Gastrocnemius medialis (tissue), 4 donors: ENCODE data around the gene VPS45. TPM values are rescaled to one million over a fixed set of nuclear protein-coding genes. Genes with fewer than 3 reads are reported as not detected.

Source experiments
- ATAC-seq, 2 donors: fragments of 150-250 bp; one replicate each; pipeline ENCODE4 v1.9.1; 2016
- DNase-seq, 2 donors: peaks; one replicate each; pipeline ENCODE4 v3.0.0-alpha.2; 2019
- H3K27ac ChIP-seq, 4 donors: fragments of 200-600 bp; sonication (generic); 1 replicate in 1 of 4; 2 replicates in 3 of 4; pipeline ENCODE4 v1.5.1; 2016 to 2018; ENCODE audit warnings: mild to moderate bottlenecking in 2 of 4, moderate library complexity in 1 of 4
- H3K27me3 ChIP-seq, 3 donors: fragments of 200-600 bp; sonication (generic) in 2 of 3; 1 replicate in 1 of 3; 2 replicates in 2 of 3; pipeline versions ENCODE4 v1.5.1 to v1.6.0; 2016 to 2019; ENCODE audit warnings: mild to moderate bottlenecking in 1 of 3, moderate library complexity in 1 of 3
- H3K36me3 ChIP-seq, 2 donors: fragments of 200-600 bp; sonication (generic) in 1 of 2; one replicate each; pipeline ENCODE4 v1.5.1; 2017 to 2018
- H3K4me1 ChIP-seq, 2 donors: fragments of 200-600 bp; sonication (generic) in 1 of 2; one replicate each; pipeline ENCODE4 v1.5.1; 2016 to 2017; ENCODE audit warnings: mild to moderate bottlenecking in 2 of 2
- H3K4me3 ChIP-seq, 4 donors: fragments of 200-600 bp; sonication (generic) in 3 of 4; 1 replicate in 1 of 4; 2 replicates in 3 of 4; pipeline ENCODE4 v1.5.1; 2016 to 2019; ENCODE audit warnings: mild to moderate bottlenecking in 2 of 4
- H3K9me3 ChIP-seq, 3 donors: fragments of 200-600 bp; sonication (generic) in 2 of 3; 1 replicate in 1 of 3; 2 replicates in 2 of 3; pipeline ENCODE4 v1.5.1; 2016 to 2019
- POLR2A ChIP-seq, 2 donors: fragments of 450-650 bp; IDR thresholded peaks; one replicate each; pipeline ENCODE4 v1.6.1; 2017; ENCODE audit warnings: antibody characterized with exemption in 2 of 2, mild to moderate bottlenecking in 2 of 2, moderate library complexity in 2 of 2
- in situ Hi-C, 4 donors: fragments of 200-750 bp; cut with MboI; loops; one replicate each; pipeline versions ENCODE4 v1.15.0 to v1.8.0; 2017; ENCODE audit warnings: low sequenced_read_pairs in 4 of 4
- intact Hi-C: fragments of 100-400 bp; cut with DNase I; formaldehyde crosslinking; loops from one replicate; pipeline ENCODE4 v1.15.1; 2023; ENCODE audit warnings: low total_unique reads
- total RNA-seq, 4 donors: library from RNA; depleted of rRNA; stranded (reverse); fragments of >200 nt; gene quantifications; one replicate each; pipeline versions ENCODE4 v1.1.0 to v1.2.3, GENCODE V29; 2016
- TF ChIP-seq, protein P1 (sequence below), 5 experiments: fragments of 450-650 bp in 3 of 5; fragments of 200-600 bp in 2 of 5; sonication (generic) in 2 of 5; IDR thresholded peaks in 4 of 5; conservative IDR thresholded peaks in 1 of 5; 1 replicate in 4 of 5; 2 replicates in 1 of 5; pipeline ENCODE4 v1.5.1; 2016 to 2019; ENCODE audit warnings: antibody characterized with exemption in 5 of 5, mild to moderate bottlenecking in 3 of 5, moderate library complexity in 3 of 5

The VPS45 gene
- total RNA-seq, 4 donors from 2014 or later: 17.0 to 30.3 (median 24.7) TPM

- Histone ChIP-seq H3K4me1 (peaks cover 24 to 50% of the 10 kb centered on the region in 2 donors), H3K36me3 (peaks cover 0 to 11% of the 10 kb centered on the region in 2 donors), H3K9me3 (no peaks in the 10 kb centered on the region), H3K27me3 (no peaks in the 10 kb centered on the region), H3K27ac (peak within 1 kb of the TSS; percentile 90 to 94 (median 90)), H3K4me3 (peak within 1 kb of the TSS; percentile 84 to 91 (median 86))
- peak; percentile 75 to 78 for ATAC-seq
- in situ Hi-C loops (no loop called here), intact Hi-C loops (loop anchor here (1.0 to 5.0 kb wide), 2 partner anchors 64 to 82 kb away; partner anchors contain the start of gene VPS45)
- TF ChIP-seq, protein P1, sequence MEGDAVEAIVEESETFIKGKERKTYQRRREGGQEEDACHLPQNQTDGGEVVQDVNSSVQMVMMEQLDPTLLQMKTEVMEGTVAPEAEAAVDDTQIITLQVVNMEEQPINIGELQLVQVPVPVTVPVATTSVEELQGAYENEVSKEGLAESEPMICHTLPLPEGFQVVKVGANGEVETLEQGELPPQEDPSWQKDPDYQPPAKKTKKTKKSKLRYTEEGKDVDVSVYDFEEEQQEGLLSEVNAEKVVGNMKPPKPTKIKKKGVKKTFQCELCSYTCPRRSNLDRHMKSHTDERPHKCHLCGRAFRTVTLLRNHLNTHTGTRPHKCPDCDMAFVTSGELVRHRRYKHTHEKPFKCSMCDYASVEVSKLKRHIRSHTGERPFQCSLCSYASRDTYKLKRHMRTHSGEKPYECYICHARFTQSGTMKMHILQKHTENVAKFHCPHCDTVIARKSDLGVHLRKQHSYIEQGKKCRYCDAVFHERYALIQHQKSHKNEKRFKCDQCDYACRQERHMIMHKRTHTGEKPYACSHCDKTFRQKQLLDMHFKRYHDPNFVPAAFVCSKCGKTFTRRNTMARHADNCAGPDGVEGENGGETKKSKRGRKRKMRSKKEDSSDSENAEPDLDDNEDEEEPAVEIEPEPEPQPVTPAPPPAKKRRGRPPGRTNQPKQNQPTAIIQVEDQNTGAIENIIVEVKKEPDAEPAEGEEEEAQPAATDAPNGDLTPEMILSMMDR (IDR thresholded peaks at IDR 0.05 in 4 of 5, conservative IDR thresholded peaks at IDR 0.05 in 1 of 5): no peak
- TF ChIP-seq POLR2A (IDR thresholded peaks at IDR 0.05): peak; percentile 94
- peak; percentile 76 to 86 for DNase-seq
Observed at GRCh38 chr1:150149271-150150132, 81.9 kb downstream of the VPS45 start, which contains the start of gene PLEKHO1. Gene PLEKHO1, plus strand, starts transcription at chr1:150149916. Its CDS starts 342 bp downstream, at chr1:150150258.

DNA sequence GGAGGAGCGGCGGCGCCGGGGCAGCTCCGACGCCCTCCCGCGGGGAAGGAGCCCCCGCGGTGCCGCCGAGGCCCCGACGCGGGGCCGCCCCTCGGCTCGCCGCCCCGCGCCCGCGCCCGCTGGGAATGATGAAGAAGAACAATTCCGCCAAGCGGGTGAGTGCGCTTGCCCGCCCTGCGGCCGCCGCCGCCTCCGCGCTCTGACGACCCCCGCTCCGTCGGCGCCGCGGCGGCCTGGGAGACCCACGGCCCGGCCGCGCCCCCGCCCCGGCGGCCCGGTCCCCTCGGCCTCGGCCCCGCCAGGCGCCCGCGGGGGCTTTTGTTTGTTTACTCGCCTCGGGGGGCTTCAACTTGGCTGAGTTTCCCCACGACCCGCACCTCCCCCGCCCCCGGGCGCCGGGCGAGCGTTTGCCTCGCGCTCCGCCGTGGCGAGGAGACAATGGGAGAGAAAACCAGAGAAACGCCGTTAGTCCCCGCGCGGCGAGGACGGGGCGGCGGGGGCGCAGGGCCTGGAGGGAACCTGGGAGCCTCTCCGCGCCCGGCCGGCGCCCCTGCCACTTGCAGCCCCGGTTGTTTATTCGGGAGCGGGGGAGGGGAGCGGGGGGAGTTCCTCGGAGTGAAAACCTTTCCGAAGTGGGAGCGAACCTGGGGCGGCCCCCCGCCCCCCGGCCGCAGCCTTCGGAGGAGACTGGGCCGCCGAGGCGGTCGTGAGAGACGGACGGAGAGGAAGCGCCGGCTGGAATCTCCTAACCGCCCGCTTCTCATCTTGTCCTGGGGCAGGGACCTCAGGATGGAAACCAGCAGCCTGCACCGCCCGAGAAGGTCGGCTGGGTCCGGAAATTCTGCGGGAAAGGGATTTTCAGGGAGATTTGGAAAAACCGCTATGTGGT is 82.8 kb downstream of the VPS45 start:
- H3K36me3 ChIP-seq: peaks cover 0 to 20% of the 10 kb centered on the region in 2 donors
- ATAC-seq (peak; percentile 16 to 30), DNase-seq (no peak)
- no peaks in the 10 kb centered on the region for H3K9me3 ChIP-seq
- H3K27ac ChIP-seq: peak overlapping the region; percentile 90 to 94 (median 90)
- no peaks in the 10 kb centered on the region for H3K27me3 ChIP-seq
- in situ Hi-C loops (no loop called here), intact Hi-C loops (loop anchor here (5.0 kb wide), 1 partner anchor 83 kb away; the partner anchor contains the start of gene VPS45)
- TF ChIP-seq, protein P1 (IDR thresholded peaks at IDR 0.05 in 4 of 5, conservative IDR thresholded peaks at IDR 0.05 in 1 of 5): no peak
- TF ChIP-seq POLR2A (IDR thresholded peaks at IDR 0.05): peak; percentile 3 to 43
- peak overlapping the region; percentile 84 to 91 (median 86) for H3K4me3 ChIP-seq
- peaks cover 24 to 50% of the 10 kb centered on the region in 2 donors for H3K4me1 ChIP-seq

- H3K27me3 ChIP-seq: no peaks in the 10 kb centered on the region
- TF ChIP-seq POLR2A (IDR thresholded peaks at IDR 0.05): no peak
- TF ChIP-seq, protein P1 (IDR thresholded peaks at IDR 0.05 in 4 of 5, conservative IDR thresholded peaks at IDR 0.05 in 1 of 5): no peak
- intact Hi-C loops: loop anchor here (5.0 kb wide), 1 partner anchor 84 kb away; the partner anchor contains the start of gene VPS45
- no peak for ATAC-seq
- peaks cover 0 to 31% of the 10 kb centered on the region in 2 donors for H3K36me3 ChIP-seq
- H3K4me1 ChIP-seq: peaks cover 24 to 44% of the 10 kb centered on the region in 2 donors
- no peak for DNase-seq
- in situ Hi-C loops: no loop called here
- H3K9me3 ChIP-seq: no peaks in the 10 kb centered on the region
- H3K4me3 ChIP-seq: peak overlapping the region; percentile 84 to 91 (median 86)
- peak overlapping the region; percentile 90 to 94 (median 90) for H3K27ac ChIP-seq
Observed at GRCh38 chr1:150151291-150152181, 84.0 kb downstream of the VPS45 start.

DNA sequence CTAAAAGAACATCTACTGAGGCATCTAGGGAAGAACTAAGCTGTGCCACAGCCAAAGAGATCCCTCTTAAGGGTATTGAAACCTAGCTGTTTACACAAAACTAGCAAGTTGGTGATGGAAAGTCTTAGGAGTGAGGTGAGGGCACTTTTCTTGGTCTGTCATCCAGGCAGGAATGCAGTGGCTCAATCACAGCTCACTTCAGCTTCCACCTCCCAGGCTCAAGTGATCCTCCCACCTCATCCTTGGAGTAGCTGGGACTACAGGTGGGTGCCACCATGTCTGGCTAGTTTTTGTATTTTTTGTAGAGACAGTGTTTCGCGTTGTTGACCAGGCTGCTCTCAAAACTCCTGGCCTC is 84.6 kb downstream of the VPS45 start:
- in situ Hi-C loops: no loop called here
- Histone ChIP-seq H3K27me3 (no peaks in the 10 kb centered on the region), H3K4me1 (peaks cover 24 to 44% of the 10 kb centered on the region in 2 donors), H3K36me3 (peaks cover 0 to 37% of the 10 kb centered on the region in 2 donors), H3K4me3 (peak overlapping the region in 1 of 4 donors; percentile 84), H3K27ac (peak overlapping the region; percentile 90 to 94 (median 90)), H3K9me3 (no peaks in the 10 kb centered on the region)
- intact Hi-C loops: loop anchor here (5.0 kb wide), 1 partner anchor 85 kb away; the partner anchor contains the start of gene VPS45
- TF ChIP-seq, protein P1 (IDR thresholded peaks at IDR 0.05 in 4 of 5, conservative IDR thresholded peaks at IDR 0.05 in 1 of 5): no peak
- TF ChIP-seq POLR2A (IDR thresholded peaks at IDR 0.05): no peak
- no peak for ATAC-seq
- DNase-seq: no peak
